Measurements from ENCODE around the gene TMEM179. TPM values are rescaled to one million over a fixed set of nuclear protein-coding genes. Genes with fewer than 3 reads are reported as not detected.

TMEM179 gene
- total RNA-seq, 4 donors from 2014 or later, result not detected

DNA sequence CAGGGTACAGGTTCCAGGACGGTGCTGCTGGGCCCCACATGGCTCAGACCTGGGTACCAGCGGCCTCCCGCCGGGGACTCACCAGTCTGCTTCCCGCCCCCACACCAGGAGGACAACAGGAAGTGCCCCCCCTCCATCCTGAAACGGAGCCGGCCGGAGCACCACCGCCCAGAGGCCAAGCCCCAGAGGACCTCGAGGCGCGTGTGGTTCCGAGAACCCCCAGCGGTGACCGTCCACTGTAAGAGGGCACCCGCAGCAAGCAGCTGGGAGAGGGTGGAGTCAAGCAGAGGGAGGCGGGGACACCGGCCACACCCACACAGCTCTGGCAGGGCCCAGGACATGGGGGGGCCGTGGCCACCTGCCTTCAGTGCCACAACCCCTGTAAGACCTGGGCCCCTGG lies 16.9 kb downstream of the TMEM179 start:
- TF ChIP-seq, protein P1, sequence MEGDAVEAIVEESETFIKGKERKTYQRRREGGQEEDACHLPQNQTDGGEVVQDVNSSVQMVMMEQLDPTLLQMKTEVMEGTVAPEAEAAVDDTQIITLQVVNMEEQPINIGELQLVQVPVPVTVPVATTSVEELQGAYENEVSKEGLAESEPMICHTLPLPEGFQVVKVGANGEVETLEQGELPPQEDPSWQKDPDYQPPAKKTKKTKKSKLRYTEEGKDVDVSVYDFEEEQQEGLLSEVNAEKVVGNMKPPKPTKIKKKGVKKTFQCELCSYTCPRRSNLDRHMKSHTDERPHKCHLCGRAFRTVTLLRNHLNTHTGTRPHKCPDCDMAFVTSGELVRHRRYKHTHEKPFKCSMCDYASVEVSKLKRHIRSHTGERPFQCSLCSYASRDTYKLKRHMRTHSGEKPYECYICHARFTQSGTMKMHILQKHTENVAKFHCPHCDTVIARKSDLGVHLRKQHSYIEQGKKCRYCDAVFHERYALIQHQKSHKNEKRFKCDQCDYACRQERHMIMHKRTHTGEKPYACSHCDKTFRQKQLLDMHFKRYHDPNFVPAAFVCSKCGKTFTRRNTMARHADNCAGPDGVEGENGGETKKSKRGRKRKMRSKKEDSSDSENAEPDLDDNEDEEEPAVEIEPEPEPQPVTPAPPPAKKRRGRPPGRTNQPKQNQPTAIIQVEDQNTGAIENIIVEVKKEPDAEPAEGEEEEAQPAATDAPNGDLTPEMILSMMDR (IDR thresholded peaks at IDR 0.05; ENCODE audit: low read depth), result no peak

DNA sequence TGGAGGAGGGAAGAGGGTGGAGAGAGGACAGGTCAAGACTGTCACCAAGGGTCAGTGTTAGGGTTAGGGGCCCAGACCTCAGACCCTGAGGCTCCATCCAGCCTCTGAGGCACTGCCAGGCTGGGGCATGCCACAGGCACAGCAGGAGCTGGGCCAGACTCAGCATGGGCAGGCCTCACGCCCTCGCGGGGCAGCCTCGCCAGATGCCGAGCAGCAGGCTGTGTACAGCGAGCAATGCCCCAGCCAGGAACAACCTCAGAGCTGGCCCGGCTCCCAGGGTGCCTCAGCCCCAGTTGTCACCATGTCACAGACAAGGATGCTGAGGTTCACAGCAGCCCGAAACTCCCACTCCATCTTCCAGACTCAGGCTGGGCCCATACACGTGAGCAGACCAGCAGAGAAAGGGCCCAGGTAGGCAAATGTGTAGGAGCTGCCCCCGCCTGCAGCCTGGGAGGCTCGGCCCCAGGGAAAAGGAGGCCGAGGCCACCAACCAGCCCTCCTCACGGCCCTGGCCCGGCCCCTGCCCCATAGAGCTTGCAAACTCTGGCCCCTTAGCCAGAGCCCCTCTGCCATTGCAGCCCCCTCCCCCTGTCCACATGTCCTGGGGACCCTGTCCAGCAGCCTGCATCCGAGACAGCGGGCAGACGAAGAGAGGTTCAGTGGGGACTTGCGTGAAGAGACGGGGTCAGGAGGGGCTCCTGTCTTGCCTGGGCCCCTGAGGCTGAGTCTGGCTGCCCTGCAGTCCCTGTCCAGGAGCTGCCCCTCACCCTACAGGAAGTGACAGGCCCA lies 17.5 kb downstream of the TMEM179 start:
- TF ChIP-seq, protein P1 (IDR thresholded peaks at IDR 0.05; ENCODE audit: low read depth), result no peak

DNA sequence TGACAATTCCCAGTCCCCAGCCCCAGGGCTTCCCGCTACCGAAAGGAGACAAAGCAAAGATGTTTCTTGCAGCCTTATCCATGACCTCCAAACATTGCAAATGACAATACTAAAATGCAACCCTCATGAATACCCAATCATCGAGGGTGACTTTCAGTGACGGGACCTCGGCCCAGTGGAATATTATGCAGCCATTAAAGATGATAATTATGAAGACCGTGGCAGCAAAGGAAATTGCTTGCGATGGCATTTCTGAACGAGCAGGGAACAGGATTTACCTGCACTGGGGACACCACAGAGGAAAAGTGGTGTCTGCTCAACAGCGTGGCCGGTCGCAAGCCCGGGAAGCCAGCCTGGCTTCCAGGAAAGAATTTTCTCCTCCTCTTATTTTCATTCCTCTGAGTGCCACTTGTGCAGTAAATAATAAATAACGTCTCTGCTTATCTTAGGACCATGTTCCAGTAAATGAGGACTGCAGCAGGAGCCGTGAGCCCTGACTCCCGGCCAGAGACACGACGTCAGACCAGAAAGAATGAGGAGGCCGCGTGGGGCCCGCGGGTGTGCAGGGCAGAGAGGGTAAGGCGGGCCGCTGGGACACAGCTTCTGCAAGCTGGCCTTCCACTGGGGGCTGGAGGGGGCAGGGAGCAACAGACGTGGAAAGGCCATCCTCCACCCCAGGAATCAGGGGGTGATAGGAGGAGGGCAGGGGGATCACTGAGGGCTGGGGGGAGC lies 18.4 kb downstream of the TMEM179 start:
- TF ChIP-seq, protein P1 (IDR thresholded peaks at IDR 0.05; ENCODE audit: low read depth), result no peak

DNA sequence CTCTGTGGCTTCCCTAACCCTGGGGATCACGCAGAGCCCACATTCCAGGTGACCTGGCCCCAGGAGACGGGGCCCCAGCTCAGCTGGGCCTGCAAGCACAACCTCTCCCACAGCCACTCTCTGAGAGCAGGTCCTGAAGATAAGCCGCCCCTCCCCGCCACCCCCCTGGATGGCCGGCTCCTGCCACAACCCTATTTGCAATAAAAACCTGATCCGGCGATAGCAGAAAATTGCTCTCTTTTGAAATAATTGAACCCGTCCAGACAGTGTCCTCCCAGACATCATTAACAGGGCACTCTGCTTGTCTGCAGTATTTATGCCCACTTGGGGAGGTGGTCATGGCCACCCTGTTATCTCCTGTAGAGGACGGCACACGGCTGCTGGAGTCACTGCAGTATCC lies 20.0 kb downstream of the TMEM179 start:
- TF ChIP-seq, protein P1 (IDR thresholded peaks at IDR 0.05; ENCODE audit: low read depth), result no peak

DNA sequence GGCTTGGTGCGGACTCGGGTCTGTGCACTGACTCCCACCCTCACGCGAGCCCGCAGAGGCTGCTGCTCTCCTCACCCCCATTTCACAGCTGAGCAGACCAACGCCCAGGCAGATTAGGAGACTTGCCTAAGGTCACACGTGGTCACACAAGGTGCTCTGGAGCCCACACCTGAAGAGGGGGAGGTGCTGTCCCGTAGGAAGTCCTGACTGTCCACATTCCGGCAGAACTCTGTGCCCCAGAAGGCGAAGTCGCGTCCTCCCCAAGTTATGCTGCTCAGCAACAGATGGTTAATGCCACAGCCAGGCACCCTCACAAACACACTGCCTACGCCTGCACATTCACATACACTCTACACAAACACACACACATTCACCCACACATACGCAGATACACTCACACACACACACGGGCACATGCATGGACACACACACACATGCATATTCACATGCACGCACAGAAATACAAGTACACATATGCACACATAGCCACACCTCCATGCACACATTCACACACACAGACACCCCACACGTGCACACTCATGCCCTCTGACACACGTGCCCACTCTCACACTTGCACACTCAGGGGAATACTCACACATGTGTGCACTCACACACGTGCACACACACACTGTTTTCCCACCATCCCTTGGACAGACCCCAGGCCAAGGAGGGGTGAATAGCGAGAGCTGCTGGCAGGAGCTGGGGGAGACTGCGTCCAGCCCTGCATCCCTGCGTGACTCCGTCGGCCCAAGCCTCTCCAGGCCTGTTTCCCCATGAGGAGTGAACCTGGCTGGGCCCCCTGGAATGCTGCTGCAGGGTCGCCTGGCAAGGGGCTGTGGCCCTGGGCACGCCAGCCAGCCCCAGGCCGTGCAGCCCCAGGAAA lies 20.9 kb downstream of the TMEM179 start:
- TF ChIP-seq, protein P1 (IDR thresholded peaks at IDR 0.05; ENCODE audit: low read depth), result no peak

DNA sequence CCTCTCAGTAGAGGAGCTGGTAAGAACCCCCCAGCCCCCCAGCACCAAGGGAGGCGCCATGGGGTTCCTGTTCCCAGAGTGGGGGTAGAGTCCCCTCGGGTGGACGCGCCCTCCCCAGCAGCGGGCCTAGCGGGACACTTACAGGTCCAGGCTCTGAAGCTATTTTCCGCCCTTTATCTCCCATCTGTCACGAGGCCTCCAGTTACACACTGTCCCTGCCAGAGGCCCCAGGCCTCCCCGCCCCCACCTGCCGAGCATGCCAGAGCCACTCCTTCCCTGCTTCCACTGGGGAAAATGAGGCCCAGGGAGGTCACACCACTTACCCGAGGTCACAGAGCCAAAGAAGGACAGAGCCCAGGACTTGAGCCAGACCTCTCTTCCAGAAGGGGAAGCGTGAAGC lies 21.9 kb downstream of the TMEM179 start:
- TF ChIP-seq, protein P1 (IDR thresholded peaks at IDR 0.05; ENCODE audit: low read depth), result no peak
